AG09309 (cell line): ENCODE results near the gene S100PBP.

Experiments used
- DNase-seq: peaks from one replicate; pipeline ENCODE4 v3.0.0-alpha.2; 2010; ENCODE audit warnings: low read depth
- H3K4me3 ChIP-seq: 2 replicates; pipeline ENCODE4 v1.5.1; 2011; ENCODE audit warnings: mild to moderate bottlenecking, low read depth, low read length, moderate library complexity; ENCODE audit not compliant: control insufficient read depth
- CTCF ChIP-seq: IDR thresholded peaks from 2 replicates; pipeline ENCODE4 v1.5.1; 2011; ENCODE audit warnings: mild to moderate bottlenecking, low read depth, low read length, inconsistent platforms; ENCODE audit not compliant: insufficient read depth, control insufficient read depth; ENCODE audit errors: missing control alignments

Gene S100PBP

GRCh38 chr1:32864375-32865019 lies 47.0 kb downstream of the S100PBP start:
- TF ChIP-seq CTCF: no peak
- H3K4me3 ChIP-seq: no peak overlapping the region
- no peak for DNase-seq

- no peak for DNase-seq
- H3K4me3 ChIP-seq: no peak overlapping the region
These were observed 48.4 kb downstream of the S100PBP start for GRCh38 chr1:32865639-32866405.

GRCh38 chr1:32867151-32867550 lies 49.7 kb downstream of the S100PBP start:
- no peak for TF ChIP-seq CTCF
- H3K4me3 ChIP-seq: no peak overlapping the region
- DNase-seq: no peak

More at GRCh38 chr1:32865639-32866405, 48.4 kb downstream of the S100PBP start:
- TF ChIP-seq CTCF: no peak

GRCh38 chr1:32867671-32868070 lies 50.2 kb downstream of the S100PBP start:
- TF ChIP-seq CTCF: no peak
- no peak for DNase-seq
- no peak overlapping the region for H3K4me3 ChIP-seq

- DNase-seq: no peak
- H3K4me3 ChIP-seq: no peak overlapping the region
- TF ChIP-seq CTCF: no peak
These were observed 50.6 kb downstream of the S100PBP start for GRCh38 chr1:32868085-32868484.

GRCh38 chr1:32868806-32869455 lies 51.5 kb downstream of the S100PBP start:
- no peak overlapping the region for H3K4me3 ChIP-seq
- DNase-seq: no peak
- TF ChIP-seq CTCF: no peak
